Aortic smooth muscle cell (primary cell): Measurements from ENCODE around the gene RIMS3. TPM values are rescaled to one million over a fixed set of nuclear protein-coding genes. Genes with fewer than 3 reads are reported as not detected.

Experiments used
- total RNA-seq: library from RNA; depleted of rRNA; stranded (reverse); fragments of >200 nt; gene quantifications from 2 replicates; pipeline ENCODE4 v1.2.3, GENCODE V29; 2014

The RIMS3 gene
- total RNA-seq, result under 0.01 and 0.06 TPM in 2 replicates

GRCh38 chr1:40665335-40666171 is at the start of gene RIMS3:
Gene RIMS3 (minus strand): TSS chr1:40665682. CDS start chr1:40641925, 23,757 bp downstream.

GRCh38 chr1:40691538-40692428 is 26.3 kb upstream of the RIMS3 start, which contains the start of gene NFYC:
Gene NFYC (plus strand): TSS chr1:40691704. CDS start chr1:40738844, 47,140 bp downstream.

Other genes starting within 250 kb of the RIMS3 start
- gene ZFP69B, start 215.2 kb downstream of the RIMS3 start, total RNA-seq, result 3.0 and 4.0 TPM in 2 replicates
- gene ZFP69, start 188.4 kb downstream of the RIMS3 start, total RNA-seq, result 3.6 and 3.8 TPM in 2 replicates
- 9.3 and 9.4 TPM in 2 replicates for gene EXO5, start 156.9 kb downstream of the RIMS3 start, total RNA-seq
- gene ZNF684, start 134.0 kb downstream of the RIMS3 start, total RNA-seq, result 5.0 and 5.4 TPM in 2 replicates
- gene NFYC, start 26.0 kb upstream of the RIMS3 start, total RNA-seq, result 23.3 and 25.6 TPM in 2 replicates
- under 0.01 and 0.06 TPM in 2 replicates for gene KCNQ4, start 118.1 kb upstream of the RIMS3 start, total RNA-seq
- 6.1 and 6.2 TPM in 2 replicates for gene CITED4, start 196.7 kb upstream of the RIMS3 start, total RNA-seq